GM19324 (cell line): Measurements from ENCODE around the gene SLC29A2.
"Not testable (repeated sequence)": the region's sequence is repeated elsewhere in the genome, so short reads cannot be mapped to it uniquely, and the experiment has no call there.

Experiments used
- ATAC-seq: cut with Tn5 transposase; IDR thresholded peaks from one replicate; pipeline ENCODE4 v1.9.1; 2021; ENCODE audit warnings: mild to moderate bottlenecking, moderate library complexity; ENCODE audit not compliant: unreplicated experiment, low FRiP score

The SLC29A2 gene

DNA sequence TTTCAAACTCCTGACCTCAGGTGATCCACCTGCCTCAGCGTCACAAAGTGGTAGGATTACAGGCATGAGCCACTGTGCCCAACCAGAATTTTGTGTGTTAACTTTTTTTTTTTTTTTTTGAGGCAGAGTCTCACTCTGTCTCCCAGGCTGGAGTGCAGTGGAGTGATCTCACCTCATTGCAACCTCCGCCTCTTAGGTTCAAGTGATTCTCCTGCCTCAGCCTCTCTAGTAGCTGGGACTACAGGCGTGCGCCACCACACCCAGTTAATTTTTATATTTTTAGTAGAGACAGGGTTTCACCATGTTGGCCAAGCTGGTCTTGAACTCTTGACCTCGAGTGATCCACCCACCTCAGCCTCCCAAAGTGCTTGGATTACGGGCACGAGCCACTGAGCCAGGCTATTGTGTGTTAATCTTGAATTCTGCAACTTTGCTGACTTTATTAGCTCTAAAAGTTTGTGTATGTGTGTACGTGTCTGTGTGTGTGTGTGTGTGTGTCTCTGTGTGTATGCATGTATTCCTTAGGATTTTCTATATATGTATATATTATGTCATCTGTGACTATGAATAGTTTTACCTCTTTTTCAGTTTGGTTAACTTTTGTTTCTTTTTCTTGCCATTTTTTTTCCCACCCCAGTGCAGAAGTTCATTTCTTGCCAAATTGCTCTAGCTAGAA lies 20.9 kb downstream of the SLC29A2 start:
- ATAC-seq = not testable (repeated sequence)

- no peak for ATAC-seq
These were observed 22.5 kb downstream of the SLC29A2 start for GRCh38 chr11:66349084-66349386.

DNA sequence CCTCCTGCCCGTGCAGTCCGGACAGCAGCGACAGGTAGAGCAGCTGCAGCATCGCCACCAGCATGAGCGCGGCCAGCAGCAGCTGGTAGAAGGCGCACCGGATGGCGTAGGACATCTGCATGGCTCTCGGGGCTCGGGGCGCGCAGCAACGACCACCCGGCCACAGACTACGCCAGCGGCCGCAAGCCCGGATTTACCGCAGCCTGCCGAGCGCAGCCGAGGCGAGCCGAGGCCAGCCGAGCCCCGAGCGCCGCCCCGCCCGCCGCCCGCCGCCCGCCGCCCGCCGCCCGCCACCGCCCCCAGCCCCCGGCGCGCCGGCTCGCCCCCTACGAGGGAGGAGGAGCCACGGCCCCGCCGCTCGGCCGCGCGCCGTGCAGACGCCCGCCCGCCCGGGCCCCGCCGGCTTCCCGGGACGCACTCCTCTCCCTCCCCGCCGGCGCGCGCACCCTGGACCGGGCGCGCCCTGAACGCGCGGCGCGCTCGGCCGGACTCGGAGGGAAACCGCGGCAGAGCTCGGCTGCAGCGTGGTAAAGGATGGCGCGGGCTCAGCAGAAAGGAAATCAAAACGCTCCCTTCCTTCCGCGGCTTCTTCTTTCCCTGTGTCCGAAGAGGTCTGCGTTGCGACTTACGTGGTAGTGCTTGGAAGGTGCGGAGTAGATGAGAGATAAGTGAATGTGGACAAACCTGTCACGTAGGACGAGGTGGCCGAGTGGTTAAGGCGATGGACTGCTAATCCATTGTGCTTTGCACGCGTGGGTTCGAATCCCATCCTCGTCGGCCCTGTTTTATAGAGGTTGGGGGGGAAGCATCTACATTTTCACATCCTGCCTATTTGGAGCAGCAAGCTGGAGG lies 23.9 kb downstream of the SLC29A2 start, which contains the start of gene B4GAT1:
Gene B4GAT1, minus strand, starts transcription at position 205 of the 852 bp plus-strand sequence. Its CDS starts 84 bp downstream, at position 121.
- ATAC-seq = peak; percentile 35

- peak; percentile 4 for ATAC-seq
These were observed 24.8 kb downstream of the SLC29A2 start for GRCh38 chr11:66346476-66347424.

GRCh38 chr11:66345316-66345649 lies 26.3 kb downstream of the SLC29A2 start:
- ATAC-seq = no peak

DNA sequence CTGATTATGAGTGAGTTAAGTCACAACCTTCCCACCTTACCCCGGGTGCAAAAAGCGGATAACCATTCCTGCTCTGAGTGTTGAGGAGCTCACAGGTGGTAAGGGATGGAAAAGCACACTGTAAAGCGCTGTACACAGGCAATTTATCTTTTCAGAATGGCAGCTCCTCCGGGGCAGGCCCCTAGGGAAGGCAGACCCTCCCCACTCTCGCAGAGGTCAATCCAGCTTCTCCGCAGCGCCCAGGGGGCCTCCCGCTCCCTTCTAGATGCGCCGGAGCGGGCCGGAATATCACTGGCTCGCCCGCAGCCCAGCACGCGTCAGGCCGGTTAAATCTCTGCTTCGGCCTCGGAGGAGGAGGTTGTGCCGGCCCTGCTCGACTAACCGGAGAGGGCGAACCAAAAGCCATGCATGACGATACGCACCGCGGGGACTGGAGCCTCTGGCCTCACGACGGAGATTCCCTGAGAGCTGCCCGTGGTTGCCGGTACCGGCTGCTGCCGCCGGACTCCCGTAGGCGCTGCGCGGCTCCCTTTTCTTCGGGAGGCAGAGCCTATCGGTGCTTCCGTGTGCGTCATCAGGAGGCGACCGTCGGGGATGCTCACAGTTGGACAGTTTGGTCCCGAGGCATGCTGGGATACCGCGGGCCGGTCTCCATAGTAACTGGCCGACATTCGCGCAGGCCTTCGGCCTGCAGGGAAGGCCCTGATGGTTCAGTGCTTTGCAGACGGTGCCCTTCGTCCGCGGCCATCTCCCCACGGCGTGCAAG lies 26.8 kb downstream of the SLC29A2 start, which contains the start of gene BRMS1:
Gene BRMS1, minus strand, starts transcription at position 555 of the 766 bp plus-strand sequence. CDS start 2,870 bp downstream, outside the sequence.
- ATAC-seq = peak; percentile 82

- no peak for ATAC-seq
These were observed 28.4 kb downstream of the SLC29A2 start for GRCh38 chr11:66343176-66343575.

GRCh38 chr11:66341502-66342126 lies 29.9 kb downstream of the SLC29A2 start:
- ATAC-seq = no peak

DNA sequence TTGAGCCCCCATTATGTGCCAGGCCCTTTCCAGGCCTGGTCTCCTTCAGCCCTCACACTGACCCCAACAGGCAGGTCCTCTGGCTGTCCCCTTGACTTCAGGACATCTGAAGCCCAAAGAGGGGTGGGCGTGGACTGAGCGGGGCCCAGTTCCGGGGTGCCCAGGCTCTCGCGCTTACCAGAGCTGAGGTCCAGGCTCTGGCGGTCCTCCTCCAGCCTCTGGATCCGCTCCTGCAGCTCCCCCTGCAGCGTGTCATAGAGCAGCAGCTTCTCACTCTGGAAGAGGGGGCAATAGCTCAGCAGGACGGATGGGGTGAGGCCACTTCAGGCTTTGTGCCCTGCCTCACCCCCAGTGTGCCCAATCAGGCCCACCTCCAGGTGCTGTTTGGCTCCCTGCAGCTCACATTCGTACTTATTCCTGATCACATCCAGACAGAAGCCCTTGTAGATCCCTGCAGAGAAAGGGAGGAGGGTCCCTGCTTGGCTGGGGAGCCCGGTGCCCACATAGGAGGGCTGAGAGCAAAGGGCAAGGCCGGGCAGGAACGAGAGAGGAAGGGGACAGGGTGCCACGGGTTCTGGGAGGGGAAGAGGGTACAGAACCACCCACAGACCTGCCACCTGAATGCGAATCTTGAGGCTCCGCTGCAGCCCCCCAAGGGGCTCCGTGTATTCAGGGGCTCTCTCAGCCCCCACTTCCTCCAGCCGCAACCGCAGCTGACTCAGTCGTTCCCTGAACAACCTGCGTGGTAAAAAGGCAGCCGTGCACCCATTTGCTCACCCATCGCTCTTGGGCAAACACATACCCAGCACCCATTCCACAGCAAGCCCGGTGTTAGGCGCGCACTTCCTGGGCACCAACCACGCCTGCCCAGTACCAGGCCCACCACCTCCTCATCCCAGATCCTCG lies 30.7 kb downstream of the SLC29A2 start:
- no peak for ATAC-seq

- ATAC-seq = no peak
These were observed 31.7 kb downstream of the SLC29A2 start for GRCh38 chr11:66339686-66340483.

- ATAC-seq = no peak
These were observed 32.3 kb downstream of the SLC29A2 start for GRCh38 chr11:66339162-66339675.

GRCh38 chr11:66338276-66339161 lies 33.0 kb downstream of the SLC29A2 start:
- no peak for ATAC-seq

DNA sequence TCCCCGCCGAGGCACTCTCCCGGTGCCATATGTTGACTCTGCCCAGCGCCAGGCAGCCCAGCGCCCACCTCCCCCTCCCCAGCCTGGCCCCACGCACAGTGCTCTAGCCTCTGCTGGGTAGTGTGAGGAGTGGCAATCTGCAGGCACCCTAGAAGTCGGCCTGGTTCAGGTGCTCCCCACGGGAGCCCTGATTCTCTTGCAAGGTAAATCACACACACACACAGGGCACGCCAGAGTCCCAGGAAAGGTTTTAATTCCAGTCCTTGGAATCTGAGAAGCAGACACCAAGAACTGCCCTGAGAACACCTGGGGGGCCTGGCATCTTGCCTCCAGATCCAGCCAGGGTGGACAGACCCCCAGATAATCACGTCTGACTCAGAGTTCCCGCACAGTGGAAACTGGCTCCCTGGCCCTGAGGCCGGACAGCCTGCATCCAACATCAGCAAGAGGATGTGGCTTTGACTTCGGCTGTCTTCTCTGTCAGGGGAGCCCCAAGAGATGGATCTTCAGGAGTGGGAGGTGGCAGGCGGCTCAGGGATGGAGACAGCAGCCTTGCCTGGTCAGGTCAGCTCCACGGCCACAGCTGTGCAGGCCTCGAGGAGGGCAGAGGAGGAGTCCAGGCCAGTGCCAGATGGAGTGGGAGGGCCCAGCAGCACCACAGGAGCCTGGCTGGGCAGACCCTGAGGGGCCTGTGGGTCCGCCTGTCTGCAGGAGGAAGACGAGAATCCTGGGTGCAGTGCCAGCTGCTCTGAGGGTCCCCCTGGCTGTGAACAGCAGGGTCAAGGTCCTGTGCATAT lies 34.3 kb downstream of the SLC29A2 start:
- ATAC-seq = no peak

GRCh38 chr11:66336234-66337102 lies 35.1 kb downstream of the SLC29A2 start, which contains the start of gene RIN1:
RIN1 (minus strand) TSS chr11:66336434; CDS start chr11:66336402, 32 bp downstream.
- ATAC-seq = peak; percentile 35
